K562 (cell line): ENCODE results near the gene MMP17.

ENCODE experiments used
- BRD4 ChIP-seq: fragments of 200-600 bp; sonication (generic); IDR thresholded peaks from 2 replicates; pipeline ENCODE4 v1.6.1; 2017; ENCODE audit warnings: inconsistent platforms
- ELF4 ChIP-seq: fragments of 450-650 bp; formaldehyde crosslinking; IDR thresholded peaks from 2 replicates; pipeline ENCODE4 v1.4.0; 2022; ENCODE audit warnings: missing genetic modification characterization
- FOXM1 ChIP-seq, 2 experiments: fragments of 450-650 bp in 1 of 2; sonication (generic) in 1 of 2; formaldehyde crosslinking in 1 of 2; IDR thresholded peaks; 2 replicates each; pipeline versions ENCODE4 v1.6.1 to v1.9.0; 2017 to 2022; ENCODE audit warnings: low read depth in 2 of 2, mild to moderate bottlenecking in 2 of 2, missing genetic modification reagents in 1 of 2, moderate library complexity in 1 of 2
- KLF1 ChIP-seq: fragments of 450-650 bp; IDR thresholded peaks from 2 replicates; pipeline ENCODE4 v1.6.1; 2016; ENCODE audit warnings: missing genetic modification characterization, missing compliant biosample characterization
- MAZ ChIP-seq, 2 experiments: fragments of 450-650 bp in 1 of 2; sonication (generic) in 1 of 2; formaldehyde crosslinking; IDR thresholded peaks in 1 of 2; conservative IDR thresholded peaks in 1 of 2; 2 replicates each; pipeline versions ENCODE4 v1.4.0 to v1.5.0; 2020; ENCODE audit warnings: mild to moderate bottlenecking in 1 of 2, missing genetic modification reagents in 1 of 2
- MXI1 ChIP-seq: IDR thresholded peaks from 2 replicates; pipeline ENCODE4 v1.6.1; 2011; ENCODE audit warnings: low read depth, mild to moderate bottlenecking, improper control_type of control experiment, low read length
- MYC ChIP-seq, 2 experiments: fragments of 250-450 bp in 1 of 2; sonication (Bioruptor Pico) in 1 of 2; IDR thresholded peaks; 2 replicates each; pipeline versions ENCODE4 v1.5.1 to v1.6.1; 2012 to 2021; ENCODE audit warnings: low read depth in 2 of 2, borderline replicate concordance in 1 of 2, improper control_type of control experiment in 1 of 2, low read length in 1 of 2, mild to moderate bottlenecking in 1 of 2, moderate library complexity in 1 of 2
- SIN3A ChIP-seq, 2 experiments: fragments of 150-350 bp in 1 of 2; IDR thresholded peaks; 2 replicates each; pipeline ENCODE4 v1.6.1; 2011 to 2016; ENCODE audit warnings: borderline replicate concordance in 2 of 2, low read depth in 2 of 2, low read length in 2 of 2, mild to moderate bottlenecking in 2 of 2, moderate library complexity in 2 of 2; ENCODE audit not compliant: control insufficient read depth in 1 of 2
- SMAD4 ChIP-seq: fragments of 250-450 bp; sonication (Bioruptor Pico); conservative IDR thresholded peaks from 2 replicates; pipeline ENCODE4 v1.8.0; 2021; ENCODE audit warnings: inconsistent platforms, mild to moderate bottlenecking, moderate library complexity
- TAF7 ChIP-seq: fragments of 450-650 bp; IDR thresholded peaks from 2 replicates; pipeline ENCODE4 v1.6.1; 2016; ENCODE audit warnings: missing genetic modification characterization, missing compliant biosample characterization
- TAF9B ChIP-seq: fragments of 450-650 bp; IDR thresholded peaks from 2 replicates; pipeline ENCODE4 v1.6.1; 2018; ENCODE audit warnings: mild to moderate bottlenecking; ENCODE audit not compliant: partially characterized antibody
- ZNF143 ChIP-seq: sonication (generic); formaldehyde crosslinking; IDR thresholded peaks from 2 replicates; pipeline ENCODE4 v1.9.0; 2022; ENCODE audit warnings: mild to moderate bottlenecking, missing genetic modification reagents
- ZNF197 ChIP-seq: fragments of 200-800 bp; sonication (Bioruptor generic); IDR thresholded peaks from 2 replicates; pipeline ENCODE4 v1.6.1; 2016; ENCODE audit warnings: low read depth, missing genetic modification characterization, missing compliant biosample characterization
- TF ChIP-seq, protein P1 (sequence below), 3 experiments: IDR thresholded peaks in 2 of 3; conservative IDR thresholded peaks in 1 of 3; 2 replicates each; pipeline ENCODE4 v1.5.1; 2011 to 2012; ENCODE audit warnings: low read length in 3 of 3, mild to moderate bottlenecking in 3 of 3, control low read depth in 2 of 3, improper control_type of control experiment in 1 of 3, inconsistent platforms in 1 of 3, low read depth in 1 of 3, mixed read lengths in 1 of 3, moderate library complexity in 1 of 3; ENCODE audit not compliant: insufficient read depth in 2 of 3

DNA sequence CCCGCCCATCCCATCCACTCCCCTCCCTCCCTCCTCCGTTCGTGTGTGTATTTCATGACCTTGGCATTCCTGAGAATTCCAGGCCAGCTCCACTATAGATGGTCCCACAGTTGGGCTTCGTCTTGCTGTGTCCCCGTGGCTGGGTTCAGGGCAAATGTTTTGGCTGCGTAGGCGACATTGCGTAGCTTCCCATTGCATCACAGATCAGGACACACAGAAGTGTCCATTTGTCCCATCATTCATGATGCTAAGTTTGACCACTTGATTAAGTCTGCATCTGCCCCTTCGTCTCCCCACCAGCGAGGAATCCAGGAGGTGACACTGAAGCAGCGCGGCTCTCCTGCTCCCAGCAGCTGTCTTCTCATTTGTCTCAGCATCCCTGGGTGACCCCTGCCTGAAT, 38.6 kb upstream of the MMP17 start:
- TF ChIP-seq, protein P1, sequence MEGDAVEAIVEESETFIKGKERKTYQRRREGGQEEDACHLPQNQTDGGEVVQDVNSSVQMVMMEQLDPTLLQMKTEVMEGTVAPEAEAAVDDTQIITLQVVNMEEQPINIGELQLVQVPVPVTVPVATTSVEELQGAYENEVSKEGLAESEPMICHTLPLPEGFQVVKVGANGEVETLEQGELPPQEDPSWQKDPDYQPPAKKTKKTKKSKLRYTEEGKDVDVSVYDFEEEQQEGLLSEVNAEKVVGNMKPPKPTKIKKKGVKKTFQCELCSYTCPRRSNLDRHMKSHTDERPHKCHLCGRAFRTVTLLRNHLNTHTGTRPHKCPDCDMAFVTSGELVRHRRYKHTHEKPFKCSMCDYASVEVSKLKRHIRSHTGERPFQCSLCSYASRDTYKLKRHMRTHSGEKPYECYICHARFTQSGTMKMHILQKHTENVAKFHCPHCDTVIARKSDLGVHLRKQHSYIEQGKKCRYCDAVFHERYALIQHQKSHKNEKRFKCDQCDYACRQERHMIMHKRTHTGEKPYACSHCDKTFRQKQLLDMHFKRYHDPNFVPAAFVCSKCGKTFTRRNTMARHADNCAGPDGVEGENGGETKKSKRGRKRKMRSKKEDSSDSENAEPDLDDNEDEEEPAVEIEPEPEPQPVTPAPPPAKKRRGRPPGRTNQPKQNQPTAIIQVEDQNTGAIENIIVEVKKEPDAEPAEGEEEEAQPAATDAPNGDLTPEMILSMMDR (IDR thresholded peaks at IDR 0.05 in 2 of 3, conservative IDR thresholded peaks at IDR 0.05 in 1 of 3; ENCODE audit: insufficient read depth in 2 of 3, low read depth in 1 of 3, low read length in 3 of 3): no peak
- TF ChIP-seq MXI1 (no peak), SMAD4 (no peak), ZNF143 (CRISPR knock-in tag) (no peak), ELF4 (CRISPR knock-in tag) (no peak), KLF1 (tag) (no peak), MAZ (CRISPR knock-in tag; conservative IDR thresholded peaks at IDR 0.05 in 1 of 2, IDR thresholded peaks at IDR 0.05 in 1 of 2) (no peak), FOXM1 (IDR thresholded peaks at IDR 0.05; ENCODE audit: low read depth) (no peak), FOXM1 (CRISPR knock-in tag; IDR thresholded peaks at IDR 0.05; ENCODE audit: low read depth) (no peak), BRD4 (no peak), SIN3A (IDR thresholded peaks at IDR 0.05; ENCODE audit: borderline replicate concordance in 2 of 2, control insufficient read depth in 1 of 2, low read depth in 2 of 2, low read length in 2 of 2) (no peak), ZNF197 (no peak), TAF9B (no peak), MYC (IDR thresholded peaks at IDR 0.05; ENCODE audit: low read depth, low read length) (no peak), MYC (CRISPR knock-in tag; IDR thresholded peaks at IDR 0.05; ENCODE audit: borderline replicate concordance, low read depth) (no peak), TAF7 (tag) (no peak)
